ENCODE measurements around the gene RDX.

The RDX gene

DNA sequence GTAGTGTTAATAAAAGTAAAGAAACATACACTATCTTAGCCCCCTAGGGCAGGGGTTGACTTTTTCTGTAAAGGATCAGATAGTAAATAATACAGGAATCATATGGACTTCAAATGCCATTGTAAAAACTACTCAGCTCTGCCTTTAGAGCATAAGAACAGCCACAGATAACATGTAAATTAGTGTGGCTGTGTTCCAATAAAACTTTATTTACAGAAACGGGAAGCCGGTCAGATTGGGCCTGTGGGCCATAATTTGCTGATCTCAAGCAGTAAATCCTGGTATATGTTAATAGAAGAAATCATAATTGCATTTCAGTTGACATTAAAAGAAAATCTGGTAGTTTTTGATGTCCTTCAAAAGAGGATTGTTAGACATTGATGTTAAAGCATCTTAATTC is 126.7 kb downstream of the RDX start:
- Histone ChIP-seq H3K4me3 (no peak overlapping the region), H3K9me3 (no peaks in the 10 kb centered on the region), H3K27ac (no peak overlapping the region), H3K27me3 (no peaks in the 10 kb centered on the region), H3K4me1 (peaks cover 0 to 5% (median 0%) of the 10 kb centered on the region in 4 donors), H3K36me3 (peaks cover 0 to 14% (median 10%) of the 10 kb centered on the region in 3 donors)
- DNase-seq, result no peak
- intact Hi-C loops (cut with DNase I; ENCODE audit: low total_unique reads), result no loop called here
- TF ChIP-seq, protein P1, sequence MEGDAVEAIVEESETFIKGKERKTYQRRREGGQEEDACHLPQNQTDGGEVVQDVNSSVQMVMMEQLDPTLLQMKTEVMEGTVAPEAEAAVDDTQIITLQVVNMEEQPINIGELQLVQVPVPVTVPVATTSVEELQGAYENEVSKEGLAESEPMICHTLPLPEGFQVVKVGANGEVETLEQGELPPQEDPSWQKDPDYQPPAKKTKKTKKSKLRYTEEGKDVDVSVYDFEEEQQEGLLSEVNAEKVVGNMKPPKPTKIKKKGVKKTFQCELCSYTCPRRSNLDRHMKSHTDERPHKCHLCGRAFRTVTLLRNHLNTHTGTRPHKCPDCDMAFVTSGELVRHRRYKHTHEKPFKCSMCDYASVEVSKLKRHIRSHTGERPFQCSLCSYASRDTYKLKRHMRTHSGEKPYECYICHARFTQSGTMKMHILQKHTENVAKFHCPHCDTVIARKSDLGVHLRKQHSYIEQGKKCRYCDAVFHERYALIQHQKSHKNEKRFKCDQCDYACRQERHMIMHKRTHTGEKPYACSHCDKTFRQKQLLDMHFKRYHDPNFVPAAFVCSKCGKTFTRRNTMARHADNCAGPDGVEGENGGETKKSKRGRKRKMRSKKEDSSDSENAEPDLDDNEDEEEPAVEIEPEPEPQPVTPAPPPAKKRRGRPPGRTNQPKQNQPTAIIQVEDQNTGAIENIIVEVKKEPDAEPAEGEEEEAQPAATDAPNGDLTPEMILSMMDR (IDR thresholded peaks at IDR 0.05), result no peak

DNA sequence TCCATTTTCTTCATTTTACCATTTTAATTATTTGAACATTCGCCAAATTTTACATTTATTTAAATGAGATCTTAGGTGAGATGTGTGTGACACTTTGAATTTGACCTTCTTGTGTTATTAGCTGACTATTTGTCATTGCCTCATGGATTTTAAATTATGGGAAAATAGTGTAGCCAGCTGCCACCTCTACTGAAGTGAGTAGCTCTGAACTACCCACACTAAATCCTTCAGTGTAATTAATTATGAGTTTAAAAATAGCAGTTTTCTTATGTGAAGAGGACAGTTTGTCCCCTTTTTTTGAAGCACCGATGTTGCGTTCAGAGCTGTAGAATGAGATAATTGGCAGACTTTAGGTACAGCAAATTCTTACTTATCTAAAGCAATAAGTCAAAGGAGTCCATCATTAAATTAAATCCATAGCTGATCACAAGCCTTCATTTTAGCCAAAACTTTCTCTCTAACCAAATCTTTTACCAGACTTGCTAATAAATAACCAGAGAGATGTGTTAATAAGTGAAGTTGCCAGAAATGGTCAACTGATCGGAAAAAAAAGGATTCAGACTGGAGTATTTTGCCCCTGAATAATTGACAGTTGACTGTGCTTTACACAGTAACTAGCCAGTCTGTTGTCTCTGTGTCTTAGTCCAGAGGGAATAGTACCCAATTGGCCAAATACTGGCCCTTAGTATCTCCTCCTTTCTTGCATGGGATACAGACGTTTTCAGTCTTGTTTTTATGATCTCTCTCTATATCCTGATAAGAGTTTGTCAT is 128.2 kb downstream of the RDX start:
- no peaks in the 10 kb centered on the region for H3K27me3 ChIP-seq
- intact Hi-C loops (cut with DNase I; ENCODE audit: low total_unique reads), result no loop called here
- H3K4me3 ChIP-seq, result no peak overlapping the region
- H3K36me3 ChIP-seq, result peaks cover 0 to 28% (median 25%) of the 10 kb centered on the region in 3 donors
- TF ChIP-seq, protein P1 (IDR thresholded peaks at IDR 0.05), result no peak
- H3K9me3 ChIP-seq, result no peaks in the 10 kb centered on the region
- no peak overlapping the region for H3K27ac ChIP-seq
- no peak for DNase-seq
- no peaks in the 10 kb centered on the region for H3K4me1 ChIP-seq

DNA sequence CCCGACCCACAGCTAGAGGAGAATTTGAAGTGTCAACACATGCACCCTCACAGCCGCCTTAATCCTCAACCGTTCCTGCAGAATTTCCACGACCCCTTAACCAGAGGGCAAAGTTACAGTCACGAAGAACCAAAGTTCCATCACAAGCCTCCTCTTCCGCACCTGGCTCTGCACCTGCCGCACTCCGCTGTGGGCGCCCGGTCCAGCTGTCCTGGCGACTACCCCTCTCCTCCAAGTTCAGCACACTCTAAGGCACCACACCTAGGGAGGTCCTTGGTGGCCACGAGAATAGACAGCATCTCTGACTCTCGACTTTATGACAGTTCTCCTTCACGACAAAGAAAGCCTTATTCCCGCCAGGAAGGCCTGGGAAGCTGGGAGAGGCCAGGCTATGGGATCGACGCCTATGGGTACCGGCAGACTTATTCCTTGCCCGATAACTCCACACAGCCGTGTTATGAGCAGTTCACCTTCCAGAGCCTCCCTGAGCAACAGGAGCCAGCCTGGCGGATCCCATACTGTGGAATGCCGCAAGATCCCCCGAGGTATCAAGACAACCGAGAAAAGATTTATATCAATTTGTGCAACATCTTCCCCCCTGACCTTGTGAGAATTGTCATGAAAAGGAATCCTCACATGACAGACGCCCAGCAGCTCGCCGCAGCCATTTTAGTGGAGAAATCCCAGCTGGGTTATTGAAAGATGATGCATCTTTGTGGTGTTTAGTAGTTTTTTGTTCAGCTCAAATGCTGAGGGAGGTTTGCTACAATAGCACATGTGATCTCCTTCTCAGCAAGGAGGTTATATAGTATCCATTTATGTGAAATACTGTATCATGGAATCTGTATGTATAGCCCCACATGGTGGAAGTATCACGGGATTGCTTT is 131.1 kb downstream of the RDX start:
- H3K4me1 ChIP-seq, result no peaks in the 10 kb centered on the region
- intact Hi-C loops (cut with DNase I; ENCODE audit: low total_unique reads), result no loop called here
- no peak overlapping the region for H3K27ac ChIP-seq
- no peaks in the 10 kb centered on the region for H3K9me3 ChIP-seq
- H3K27me3 ChIP-seq, result no peaks in the 10 kb centered on the region
- no peak for DNase-seq
- TF ChIP-seq, protein P1 (IDR thresholded peaks at IDR 0.05), result no peak
- no peak overlapping the region for H3K4me3 ChIP-seq
- peaks cover 14 to 47% (median 36%) of the 10 kb centered on the region in 3 donors for H3K36me3 ChIP-seq

DNA sequence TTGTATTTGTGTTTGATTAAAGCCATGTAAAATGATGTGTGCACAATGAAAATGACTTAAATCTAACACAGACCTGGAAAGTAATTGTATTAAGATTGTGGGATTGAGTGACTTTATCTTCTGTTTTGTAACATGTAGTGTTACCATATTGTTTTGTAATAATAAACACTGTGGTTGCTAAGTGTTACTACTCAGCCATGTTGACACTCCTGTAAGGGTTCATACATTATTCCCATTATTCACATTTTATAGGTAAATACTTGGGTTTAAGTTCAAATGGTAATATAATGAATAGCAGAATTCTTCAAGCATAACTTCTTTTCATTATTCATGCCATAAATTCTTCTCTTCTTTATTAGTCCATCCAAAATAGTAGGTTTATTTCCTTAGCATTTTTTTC is 134.2 kb downstream of the RDX start:
- peaks cover 27 to 59% (median 53%) of the 10 kb centered on the region in 3 donors for H3K36me3 ChIP-seq
- DNase-seq, result no peak
- no peaks in the 10 kb centered on the region for H3K27me3 ChIP-seq
- no peak overlapping the region for H3K4me3 ChIP-seq
- no peaks in the 10 kb centered on the region for H3K9me3 ChIP-seq
- no peaks in the 10 kb centered on the region for H3K4me1 ChIP-seq
- TF ChIP-seq, protein P1 (IDR thresholded peaks at IDR 0.05), result no peak
- intact Hi-C loops (cut with DNase I; ENCODE audit: low total_unique reads), result no loop called here
- no peak overlapping the region for H3K27ac ChIP-seq

DNA sequence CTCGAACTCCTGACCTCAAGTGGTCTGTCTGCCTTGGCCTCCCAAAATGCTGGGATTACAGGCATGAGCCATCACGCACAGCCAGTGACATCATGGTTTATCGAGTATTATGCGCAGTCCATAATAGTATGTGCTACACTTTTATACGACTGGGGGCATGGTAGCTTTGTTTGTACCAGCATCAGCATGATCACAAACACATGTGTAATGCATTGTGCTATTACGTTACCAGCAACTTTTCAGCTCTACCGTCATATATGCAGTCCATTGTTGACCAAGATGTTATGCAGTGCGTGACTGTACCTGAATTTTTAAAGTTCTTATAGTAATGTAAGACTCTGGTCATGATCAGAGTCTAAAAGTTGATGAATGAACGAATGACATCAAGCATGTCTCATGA is 135.4 kb downstream of the RDX start:
- Histone ChIP-seq H3K36me3 (peaks cover 27 to 59% (median 47%) of the 10 kb centered on the region in 3 donors), H3K4me3 (no peak overlapping the region), H3K27me3 (no peaks in the 10 kb centered on the region), H3K27ac (no peak overlapping the region), H3K9me3 (no peaks in the 10 kb centered on the region), H3K4me1 (no peaks in the 10 kb centered on the region)
- intact Hi-C loops (cut with DNase I; ENCODE audit: low total_unique reads), result no loop called here
- no peak for DNase-seq
- TF ChIP-seq, protein P1 (IDR thresholded peaks at IDR 0.05), result no peak

Measured in tibial artery (tissue), 4 donors.